ENCODE results near the gene GRM3.

Gene GRM3

GRCh38 chr7:86848226-86848625 lies 204.5 kb downstream of the GRM3 start:
- no peak for DNase-seq (ENCODE audit: low read depth, low spot score)
- no peak overlapping the region for H3K4me3 ChIP-seq (ENCODE audit: low read length)

- H3K4me3 ChIP-seq (ENCODE audit: low read length): no peak overlapping the region
- DNase-seq (ENCODE audit: low read depth, low spot score): no peak
Measured at GRCh38 chr7:86851566-86851965, 207.9 kb downstream of the GRM3 start.

- no peak overlapping the region for H3K4me3 ChIP-seq (ENCODE audit: low read length)
- DNase-seq (ENCODE audit: low read depth, low spot score): no peak
Measured at GRCh38 chr7:86863452-86863851, 219.7 kb downstream of the GRM3 start.

GRCh38 chr7:86867163-86867762 lies 223.6 kb downstream of the GRM3 start:
- no peak for DNase-seq (ENCODE audit: low read depth, low spot score)
- no peak overlapping the region for H3K4me3 ChIP-seq (ENCODE audit: low read length)

GRCh38 chr7:86876146-86876545 lies 232.4 kb downstream of the GRM3 start:
- no peak overlapping the region for H3K4me3 ChIP-seq (ENCODE audit: low read length)
- DNase-seq (ENCODE audit: low read depth, low spot score): no peak

GRCh38 chr7:86884152-86884551 lies 240.4 kb downstream of the GRM3 start:
- DNase-seq (ENCODE audit: low read depth, low spot score): no peak
- H3K4me3 ChIP-seq (ENCODE audit: low read length): no peak overlapping the region

GRCh38 chr7:86889501-86889900 lies 245.8 kb downstream of the GRM3 start:
- DNase-seq (ENCODE audit: low read depth, low spot score): no peak
- no peak overlapping the region for H3K4me3 ChIP-seq (ENCODE audit: low read length)

GRCh38 chr7:86898171-86898570 lies 254.5 kb downstream of the GRM3 start:
- no peak for DNase-seq (ENCODE audit: low read depth, low spot score)

GRCh38 chr7:86900886-86901285 lies 257.2 kb downstream of the GRM3 start:
- no peak overlapping the region for H3K4me3 ChIP-seq (ENCODE audit: low read length)
- DNase-seq (ENCODE audit: low read depth, low spot score): no peak

More at GRCh38 chr7:86898171-86898570, 254.5 kb downstream of the GRM3 start:
- no peak overlapping the region for H3K4me3 ChIP-seq (ENCODE audit: low read length)

GRCh38 chr7:86904949-86905834 lies 261.5 kb downstream of the GRM3 start:
- peak; percentile 6 for DNase-seq (ENCODE audit: low read depth, low spot score)
- H3K4me3 ChIP-seq (ENCODE audit: low read length): no peak overlapping the region

- no peak overlapping the region for H3K4me3 ChIP-seq (ENCODE audit: low read length)
- no peak for DNase-seq (ENCODE audit: low read depth, low spot score)
Measured at GRCh38 chr7:86908948-86909347, 265.2 kb downstream of the GRM3 start.

GRCh38 chr7:86911659-86912058 lies 267.9 kb downstream of the GRM3 start:
- DNase-seq (ENCODE audit: low read depth, low spot score): no peak

GRCh38 chr7:86913709-86914108 lies 270.0 kb downstream of the GRM3 start:
- no peak for DNase-seq (ENCODE audit: low read depth, low spot score)

More at GRCh38 chr7:86911659-86912058, 267.9 kb downstream of the GRM3 start:
- H3K4me3 ChIP-seq (ENCODE audit: low read length): no peak overlapping the region

More at GRCh38 chr7:86913709-86914108, 270.0 kb downstream of the GRM3 start:
- H3K4me3 ChIP-seq (ENCODE audit: low read length): no peak overlapping the region

All from Jurkat, Clone E6-1 (cell line).